ENCODE measurements around the gene SMC4. TPM values are rescaled to one million over a fixed set of nuclear protein-coding genes. Genes with fewer than 3 reads are reported as not detected.
A peak's percentile ranks its signal among the peaks of the same experiment; 100 is the strongest.

SMC4 gene
- total and polyA plus RNA-seq, 10 of the 15 experiments (the other 5 are each of a cell fraction or from before 2014, with no cell fraction given), result 75.6 to 288 (median 136) TPM

GRCh38 chr3:160409812-160410610, 10.6 kb downstream of the SMC4 start:
- peak overlapping the region; percentile 35; the same call in 1 of the 2 replicates for H3K4me2 ChIP-seq (ENCODE audit: control insufficient read depth, insufficient read depth)
- BruUV-seq (replicated peaks), result no TSS peak
- ChIA-PET SMC1A (ENCODE audit: uncharacterized antibody, unreplicated experiment) (interaction anchor here (0.8 to 10.7 kb wide), 13 partner anchors 8 to 525 kb away, joined by 3 to 73 read pairs (median 4); partner anchors contain the start of gene TRIM59), CTCF (interaction anchor here (0.6 to 1.6 kb wide), 6 partner anchors 10 to 525 kb away, joined by 3 to 7 read pairs (median 4); no protein-coding TSS in a partner anchor), RAD21 (ENCODE audit: unreplicated experiment) (interaction anchor here (0.6 to 1.5 kb wide), 9 partner anchors 8 to 856 kb away, joined by 3 to 5 read pairs (median 3); partner anchors contain the start of gene TRIM59), POLR2A (interaction anchor here (0.7 to 1.1 kb wide), 4 partner anchors 8 to 132 kb away, joined by 3 to 6 read pairs (median 5); no protein-coding TSS in a partner anchor)
- peaks cover 76% of the 10 kb centered on the region for H3K79me2 ChIP-seq (ENCODE audit: control insufficient read depth, insufficient read depth, low read length)
- no peaks in the 10 kb centered on the region for H3K9me3 ChIP-seq (replicated peaks; ENCODE audit: control insufficient read depth, insufficient read depth, low read length)
- H3K27ac ChIP-seq (ENCODE audit: control insufficient read depth, insufficient read depth), result no peak overlapping the region
- no peak for FAIRE-seq
- no peak overlapping the region for H2AFZ ChIP-seq (ENCODE audit: control insufficient read depth, low read depth, low read length)
- in situ Hi-C loops (cut with MboI) (loop anchor here (5.0 to 10.0 kb wide), 2 partner anchors 248 to 385 kb away; no protein-coding TSS in a partner anchor), intact Hi-C loops (cut with micrococcal nuclease; ENCODE audit: unreplicated experiment) (loop anchor here (5.0 kb wide), 1 partner anchor 523 kb away; no protein-coding TSS in a partner anchor)
- H3K4me3 ChIP-seq, result no peak overlapping the region
- H3K9ac ChIP-seq (ENCODE audit: control insufficient read depth, insufficient read depth, low read length), result no peak overlapping the region
- 83% methylated on average over 10 of the region's 10 CpGs for WGBS (ENCODE audit: insufficient coverage, insufficient replicate concordance, low lambda C conversion rate, missing lambda C conversion rate)
- H3K4me1 ChIP-seq (ENCODE audit: control insufficient read depth, insufficient read depth, low read length), result no peaks in the 10 kb centered on the region
- H3K27me3 ChIP-seq (replicated peaks in 1 of 2; ENCODE audit: control insufficient read depth in 2 of 2, insufficient read depth in 2 of 2, low read length in 1 of 2), result no peaks in the 10 kb centered on the region
- peak; percentile 16 for ATAC-seq
- H3K36me3 ChIP-seq (ENCODE audit: control insufficient read depth in 2 of 2, insufficient read depth in 2 of 2, low read length in 1 of 2), result peaks cover 4 to 19% of the 10 kb centered on the region in 2 experiments
- no peaks in the 10 kb centered on the region for H4K20me1 ChIP-seq (ENCODE audit: control insufficient read depth, insufficient read depth)
- no peak for DNase-seq (ENCODE audit: low read depth, low spot score)
- TF ChIP-seq SUZ12 (IDR thresholded peaks at IDR 0.05; ENCODE audit: unreplicated experiment) (no peak), RAD21 (IDR thresholded peaks at IDR 0.05; ENCODE audit: insufficient read depth, low read depth, low read length) (no peak), ZNF207 (IDR thresholded peaks at IDR 0.05; ENCODE audit: borderline replicate concordance) (no peak), ZBTB11 (CRISPR knock-in tag; IDR thresholded peaks at IDR 0.05) (no peak), ZNF687 (IDR thresholded peaks at IDR 0.05) (no peak), PML (IDR thresholded peaks at IDR 0.05; ENCODE audit: low read length) (no peak), GABPA (IDR thresholded peaks at IDR 0.05; ENCODE audit: low read depth) (no peak), NR2F1 (conservative IDR thresholded peaks at IDR 0.05) (no peak), NRF1 (conservative IDR thresholded peaks at IDR 0.05; ENCODE audit: low read depth, low read length) (no peak)
- TF ChIP-seq, protein P1, sequence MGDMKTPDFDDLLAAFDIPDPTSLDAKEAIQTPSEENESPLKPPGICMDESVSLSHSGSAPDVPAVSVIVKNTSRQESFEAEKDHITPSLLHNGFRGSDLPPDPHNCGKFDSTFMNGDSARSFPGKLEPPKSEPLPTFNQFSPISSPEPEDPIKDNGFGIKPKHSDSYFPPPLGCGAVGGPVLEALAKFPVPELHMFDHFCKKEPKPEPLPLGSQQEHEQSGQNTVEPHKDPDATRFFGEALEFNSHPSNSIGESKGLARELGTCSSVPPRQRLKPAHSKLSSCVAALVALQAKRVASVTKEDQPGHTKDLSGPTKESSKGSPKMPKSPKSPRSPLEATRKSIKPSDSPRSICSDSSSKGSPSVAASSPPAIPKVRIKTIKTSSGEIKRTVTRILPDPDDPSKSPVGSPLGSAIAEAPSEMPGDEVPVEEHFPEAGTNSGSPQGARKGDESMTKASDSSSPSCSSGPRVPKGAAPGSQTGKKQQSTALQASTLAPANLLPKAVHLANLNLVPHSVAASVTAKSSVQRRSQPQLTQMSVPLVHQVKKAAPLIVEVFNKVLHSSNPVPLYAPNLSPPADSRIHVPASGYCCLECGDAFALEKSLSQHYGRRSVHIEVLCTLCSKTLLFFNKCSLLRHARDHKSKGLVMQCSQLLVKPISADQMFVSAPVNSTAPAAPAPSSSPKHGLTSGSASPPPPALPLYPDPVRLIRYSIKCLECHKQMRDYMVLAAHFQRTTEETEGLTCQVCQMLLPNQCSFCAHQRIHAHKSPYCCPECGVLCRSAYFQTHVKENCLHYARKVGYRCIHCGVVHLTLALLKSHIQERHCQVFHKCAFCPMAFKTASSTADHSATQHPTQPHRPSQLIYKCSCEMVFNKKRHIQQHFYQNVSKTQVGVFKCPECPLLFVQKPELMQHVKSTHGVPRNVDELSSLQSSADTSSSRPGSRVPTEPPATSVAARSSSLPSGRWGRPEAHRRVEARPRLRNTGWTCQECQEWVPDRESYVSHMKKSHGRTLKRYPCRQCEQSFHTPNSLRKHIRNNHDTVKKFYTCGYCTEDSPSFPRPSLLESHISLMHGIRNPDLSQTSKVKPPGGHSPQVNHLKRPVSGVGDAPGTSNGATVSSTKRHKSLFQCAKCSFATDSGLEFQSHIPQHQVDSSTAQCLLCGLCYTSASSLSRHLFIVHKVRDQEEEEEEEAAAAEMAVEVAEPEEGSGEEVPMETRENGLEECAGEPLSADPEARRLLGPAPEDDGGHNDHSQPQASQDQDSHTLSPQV (IDR thresholded peaks at IDR 0.05), result no peak

Measured in GM12878 (cell line).